T47D (cell line): ENCODE data around the gene SPHK1.

Experiments used
- DNase-seq, 2 experiments: peaks; one replicate each; pipeline versions ENCODE4 v3.0.0 to v3.0.0-alpha.2; 2011 to 2012; ENCODE audit warnings: low read depth in 1 of 2, low spot score in 1 of 2
- JUND ChIP-seq: IDR thresholded peaks from 2 replicates; pipeline ENCODE4 v1.6.1; 2012; ENCODE audit warnings: low read depth
- in situ Hi-C: cut with HindIII; loops from 2 replicates; pipeline ENCODE4 v1.10.0; 2016; ENCODE audit warnings: low sequenced_read_pairs, low pct_unique_long_range_greater_than_20kb

Gene SPHK1

GRCh38 chr17:76368545-76368944 lies 15.9 kb upstream of the SPHK1 start:
- no peak for TF ChIP-seq JUND
- no peak for DNase-seq
- in situ Hi-C loops = no loop called here

GRCh38 chr17:76369379-76369778 lies 15.0 kb upstream of the SPHK1 start:
- no peak for DNase-seq
- no peak for TF ChIP-seq JUND
- in situ Hi-C loops = no loop called here

- in situ Hi-C loops = no loop called here
- no peak for TF ChIP-seq JUND
- DNase-seq = no peak
These were observed 14.6 kb upstream of the SPHK1 start for GRCh38 chr17:76369804-76370203.

- no peak for TF ChIP-seq JUND
- no peak for DNase-seq
- in situ Hi-C loops = no loop called here
These were observed 14.0 kb upstream of the SPHK1 start for GRCh38 chr17:76370261-76370993.

- no peak for TF ChIP-seq JUND
- in situ Hi-C loops = no loop called here
- no peak for DNase-seq
These were observed 12.5 kb upstream of the SPHK1 start for GRCh38 chr17:76371656-76372628.

- in situ Hi-C loops = no loop called here
- no peak for DNase-seq
- TF ChIP-seq JUND = no peak
These were observed 7.9 kb upstream of the SPHK1 start for GRCh38 chr17:76376318-76377133.

- DNase-seq = no peak
- no peak for TF ChIP-seq JUND
- in situ Hi-C loops = no loop called here
These were observed 5.7 kb upstream of the SPHK1 start for GRCh38 chr17:76378548-76379274.

- TF ChIP-seq JUND = no peak
- no peak for DNase-seq
- in situ Hi-C loops = no loop called here
These were observed 5.2 kb upstream of the SPHK1 start for GRCh38 chr17:76379275-76379641.

GRCh38 chr17:76379646-76380376 lies 4.6 kb upstream of the SPHK1 start:
- no peak for DNase-seq
- in situ Hi-C loops = no loop called here
- TF ChIP-seq JUND = no peak

- no peak for TF ChIP-seq JUND
- in situ Hi-C loops = no loop called here
- no peak for DNase-seq
These were observed 2.6 kb upstream of the SPHK1 start for GRCh38 chr17:76381633-76382350.

GRCh38 chr17:76382351-76382802 lies 2.0 kb upstream of the SPHK1 start:
- TF ChIP-seq JUND = no peak
- no peak for DNase-seq
- in situ Hi-C loops = no loop called here
